22Rv1 (cell line): ENCODE results near the gene ACAP3.

Experiments
- CTCF ChIP-seq: fragments of 450-650 bp; IDR thresholded peaks from 2 replicates; pipeline ENCODE4 v1.5.1; 2017; ENCODE audit warnings: mild to moderate bottlenecking
- ZFX ChIP-seq: fragments of 450-650 bp; IDR thresholded peaks from 2 replicates; pipeline ENCODE4 v1.6.1; 2017; ENCODE audit warnings: antibody characterized with exemption, borderline replicate concordance

GRCh38 chr1:1299686-1300351 lies 7.9 kb downstream of the ACAP3 start:
- TF ChIP-seq CTCF (peak; percentile 33), ZFX (no peak)
